T-helper 2 cell treated with Interferon-gamma antibody and Interleukin-4, amounts not matched to agents 100 ng/mL and 5 ng/mL, for 36 hours (primary cell): ENCODE measurements around the gene TNFRSF6B. TPM values are rescaled to one million over a fixed set of nuclear protein-coding genes. Genes with fewer than 3 reads are reported as not detected.

Experiments
- intact Hi-C: fragments of 100-400 bp; cut with micrococcal nuclease; formaldehyde crosslinking; loops from one replicate; pipeline ENCODE4 v1.15.1; 2023
- total RNA-seq: library from RNA; stranded (reverse); gene quantifications from 2 replicates; pipeline ENCODE4 v1.2.3, GENCODE V29; 2022

The TNFRSF6B gene
- total RNA-seq, 1 donor from 2014 or later: not detected

- intact Hi-C loops: loop anchor here (2.0 to 10.0 kb wide), 3 partner anchors 29 to 129 kb away; partner anchors contain the start of genes ABHD16B, ARFRP1 and TPD52L2
Measured at GRCh38 chr20:63735859-63736718, 39.6 kb downstream of the TNFRSF6B start, which contains the start of gene LIME1. LIME1 (plus strand) TSS chr20:63736664; CDS start chr20:63737550, 886 bp downstream.

DNA sequence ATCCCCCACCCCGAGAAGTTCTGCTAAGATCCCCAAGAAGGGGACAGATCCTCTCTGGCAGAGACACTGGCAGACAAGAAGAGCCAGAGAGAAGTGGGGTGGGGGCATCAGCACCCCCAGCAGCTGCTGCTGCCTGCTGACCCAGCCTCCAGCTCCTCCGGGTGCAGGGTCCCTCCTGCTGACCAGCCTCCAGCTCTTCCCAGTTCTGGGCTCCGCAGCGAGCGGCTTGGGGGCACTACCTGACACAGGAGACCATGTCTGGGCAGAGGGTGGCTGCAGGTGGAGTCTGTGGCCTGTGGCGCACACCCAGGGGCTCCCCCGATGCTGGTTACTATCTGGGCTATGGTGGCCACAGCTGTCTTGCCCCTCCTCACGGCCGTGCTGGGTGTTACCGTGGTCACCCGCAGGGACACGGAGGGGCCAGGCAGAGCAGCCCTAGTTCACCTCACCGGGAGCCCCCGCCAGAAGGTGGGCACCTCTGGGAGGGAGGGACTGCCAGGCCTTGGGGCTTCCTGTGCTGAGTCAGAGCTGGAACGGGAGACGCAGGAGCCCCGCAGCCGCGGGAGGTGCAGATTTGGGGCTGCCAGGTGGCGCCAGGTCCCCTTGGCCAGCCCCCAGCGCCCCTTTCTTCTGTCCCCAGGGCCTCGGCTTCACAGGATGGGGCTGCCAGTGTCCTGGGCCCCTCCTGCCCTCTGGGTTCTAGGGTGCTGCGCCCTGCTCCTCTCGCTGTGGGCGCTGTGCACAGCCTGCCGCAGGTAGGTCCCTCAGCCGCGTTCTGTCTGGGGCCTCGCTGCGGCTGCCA lies 40.6 kb downstream of the TNFRSF6B start:
- intact Hi-C loops: loop anchor here (2.0 to 10.0 kb wide), 3 partner anchors 30 to 128 kb away; partner anchors contain the start of genes ABHD16B, ARFRP1 and TPD52L2

GRCh38 chr20:63737695-63737944 lies 41.2 kb downstream of the TNFRSF6B start:
- intact Hi-C loops: loop anchor here (2.0 to 10.0 kb wide), 3 partner anchors 31 to 127 kb away; partner anchors contain the start of genes ABHD16B, ARFRP1 and TPD52L2

GRCh38 chr20:63737945-63738686 lies 41.7 kb downstream of the TNFRSF6B start:
- intact Hi-C loops: loop anchor here (2.0 to 10.0 kb wide), 3 partner anchors 31 to 127 kb away; partner anchors contain the start of genes ABHD16B, ARFRP1 and TPD52L2

GRCh38 chr20:63738687-63739129 lies 42.3 kb downstream of the TNFRSF6B start:
- intact Hi-C loops: loop anchor here (5.0 to 10.0 kb wide), 2 partner anchors 96 to 126 kb away; partner anchors contain the start of genes ABHD16B and TPD52L2

DNA sequence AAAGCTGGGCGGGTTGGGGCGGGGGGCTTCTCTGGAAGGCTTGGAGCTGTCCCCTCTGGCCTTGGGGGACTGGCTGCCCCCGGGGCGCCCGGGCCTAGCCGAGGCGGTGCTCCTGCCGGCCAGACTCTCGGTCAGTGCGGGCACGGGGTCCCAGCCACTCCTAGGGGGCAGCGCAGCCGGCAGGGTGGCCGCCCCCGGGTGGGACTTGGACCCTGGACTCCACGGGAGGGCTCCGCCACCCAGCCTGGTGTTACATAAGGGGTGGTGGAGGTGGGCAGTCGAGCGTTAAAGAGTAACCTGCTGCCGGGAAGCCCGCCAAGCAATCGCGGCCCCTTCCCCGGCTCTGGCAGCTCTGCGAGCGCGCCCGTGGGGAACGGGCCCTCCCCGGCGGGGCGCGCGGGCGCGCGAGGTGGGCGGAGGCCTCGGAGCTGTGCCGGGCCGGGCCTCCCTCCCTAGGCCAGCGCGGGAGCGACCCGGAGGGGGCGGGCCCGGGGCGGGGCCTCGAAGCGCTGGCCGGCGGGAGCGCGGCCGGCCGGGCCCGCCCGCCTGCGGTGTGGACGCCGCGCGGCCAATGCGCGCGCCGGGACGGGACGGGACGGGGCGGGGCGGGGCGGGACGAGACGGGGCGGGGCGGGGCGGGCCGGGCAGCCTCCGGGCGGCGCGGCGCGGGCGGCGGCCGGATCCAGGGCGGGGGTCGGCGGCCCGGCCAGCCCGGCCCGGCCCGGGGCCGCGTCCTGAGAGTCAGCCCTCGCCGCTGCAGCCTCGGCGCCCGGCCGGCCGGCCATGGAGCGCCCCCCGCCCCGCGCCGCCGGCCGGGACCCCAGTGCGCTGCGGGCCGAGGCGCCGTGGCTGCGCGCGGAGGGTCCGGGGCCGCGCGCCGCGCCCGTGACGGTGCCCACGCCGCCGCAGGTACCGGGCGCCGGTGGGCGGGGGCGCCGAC lies 42.9 kb downstream of the TNFRSF6B start, which contains the start of gene SLC2A4RG:
Gene SLC2A4RG, plus strand, starts transcription at position 647 of the 940 bp plus-strand sequence. Its CDS starts 137 bp downstream, at position 784.
- intact Hi-C loops: loop anchor here (5.0 to 10.0 kb wide), 2 partner anchors 97 to 125 kb away; partner anchors contain the start of genes ABHD16B and TPD52L2

GRCh38 chr20:63740070-63740626 lies 43.7 kb downstream of the TNFRSF6B start:
- intact Hi-C loops: no loop called here

- intact Hi-C loops: no loop called here
Measured at GRCh38 chr20:63740627-63741353, 44.3 kb downstream of the TNFRSF6B start.

GRCh38 chr20:63741354-63741675 lies 44.9 kb downstream of the TNFRSF6B start:
- intact Hi-C loops: no loop called here

DNA sequence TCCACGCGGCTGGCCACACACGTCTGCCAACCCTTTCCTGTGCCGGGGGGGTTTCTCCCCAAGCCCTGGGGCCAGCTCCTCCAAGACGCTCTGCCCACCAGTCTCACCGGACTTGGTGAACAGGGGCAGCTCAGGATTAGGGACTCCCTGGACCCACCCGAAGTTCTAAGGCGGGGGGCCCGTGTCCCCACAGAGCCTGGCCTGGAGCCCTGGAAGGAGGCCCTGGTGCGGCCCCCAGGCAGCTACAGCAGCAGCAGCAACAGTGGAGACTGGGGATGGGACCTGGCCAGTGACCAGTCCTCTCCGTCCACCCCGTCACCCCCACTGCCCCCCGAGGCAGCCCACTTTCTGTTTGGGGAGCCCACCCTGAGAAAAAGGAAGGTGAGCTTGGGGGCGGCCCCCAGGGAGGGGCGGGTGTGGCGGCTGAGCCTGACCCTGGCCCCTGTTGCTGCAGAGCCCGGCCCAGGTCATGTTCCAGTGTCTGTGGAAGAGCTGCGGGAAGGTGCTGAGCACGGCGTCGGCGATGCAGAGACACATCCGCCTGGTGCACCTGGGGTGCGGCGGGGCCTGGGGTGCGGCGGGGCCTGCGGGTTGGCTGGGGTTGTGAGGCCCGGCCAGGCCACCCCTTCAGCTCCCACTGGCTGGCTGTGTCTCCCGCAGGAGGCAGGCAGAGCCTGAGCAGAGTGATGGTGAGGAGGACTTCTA lies 45.4 kb downstream of the TNFRSF6B start:
- intact Hi-C loops: no loop called here

DNA sequence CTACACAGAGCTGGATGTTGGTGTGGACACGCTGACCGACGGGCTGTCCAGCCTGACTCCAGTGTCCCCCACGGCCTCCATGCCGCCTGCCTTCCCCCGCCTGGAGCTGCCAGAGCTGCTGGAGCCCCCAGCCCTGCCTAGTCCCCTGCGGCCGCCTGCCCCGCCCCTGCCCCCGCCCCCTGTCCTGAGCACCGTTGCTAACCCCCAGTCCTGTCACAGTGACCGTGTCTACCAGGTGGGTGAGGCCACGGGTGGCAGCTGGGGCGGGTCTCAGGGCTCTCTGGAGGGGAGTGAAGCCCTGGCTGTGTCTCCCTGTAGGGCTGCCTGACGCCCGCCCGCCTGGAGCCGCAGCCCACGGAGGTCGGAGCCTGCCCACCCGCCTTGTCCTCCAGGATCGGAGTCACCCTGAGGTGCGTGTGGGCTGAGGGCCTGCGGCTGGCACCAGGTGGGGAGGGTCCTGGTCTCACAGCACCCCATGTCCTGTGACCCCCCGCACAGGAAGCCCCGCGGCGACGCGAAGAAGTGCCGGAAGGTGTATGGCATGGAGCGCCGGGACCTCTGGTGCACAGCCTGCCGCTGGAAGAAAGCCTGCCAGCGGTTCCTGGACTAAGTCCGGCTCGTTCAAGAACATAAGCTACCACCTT lies 46.1 kb downstream of the TNFRSF6B start:
- intact Hi-C loops: no loop called here

DNA sequence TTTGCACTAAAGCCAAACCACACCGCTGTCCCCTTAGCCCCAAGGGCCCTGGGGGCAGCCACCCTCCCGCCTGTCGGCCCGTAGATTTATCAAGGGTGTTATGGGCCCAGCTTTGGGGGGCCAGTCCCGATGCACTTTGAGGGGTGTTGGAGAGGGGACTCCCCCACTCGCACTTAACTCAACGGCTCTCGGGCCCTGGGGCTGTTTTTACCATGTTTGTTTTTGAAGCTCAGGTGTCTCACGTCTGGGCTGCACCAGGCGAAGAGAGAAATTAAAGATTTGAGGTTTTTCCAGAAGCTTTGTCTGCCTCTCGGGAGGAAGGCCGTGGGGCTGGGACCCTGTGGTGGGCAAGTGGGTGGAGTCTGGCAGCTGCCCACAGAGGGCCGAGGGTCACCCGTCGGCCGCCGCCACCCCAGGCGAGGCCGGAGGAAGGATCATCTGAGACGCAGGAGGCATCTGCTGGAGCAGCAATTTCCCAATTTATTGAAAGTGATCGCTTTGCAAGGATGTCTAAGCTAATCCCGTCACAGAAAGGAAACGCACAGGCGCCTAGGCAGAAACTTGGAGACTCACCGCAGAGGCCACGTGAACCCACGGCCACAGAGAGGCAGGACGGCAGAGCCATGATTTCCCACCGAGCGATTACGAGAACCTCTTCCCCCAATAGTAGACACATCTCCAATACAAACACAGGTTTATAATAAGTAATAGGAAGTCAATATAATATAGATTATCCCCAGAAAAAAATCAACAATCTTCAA lies 46.9 kb downstream of the TNFRSF6B start:
- intact Hi-C loops: no loop called here

GRCh38 chr20:63744158-63744557 lies 47.7 kb downstream of the TNFRSF6B start:
- intact Hi-C loops: no loop called here

DNA sequence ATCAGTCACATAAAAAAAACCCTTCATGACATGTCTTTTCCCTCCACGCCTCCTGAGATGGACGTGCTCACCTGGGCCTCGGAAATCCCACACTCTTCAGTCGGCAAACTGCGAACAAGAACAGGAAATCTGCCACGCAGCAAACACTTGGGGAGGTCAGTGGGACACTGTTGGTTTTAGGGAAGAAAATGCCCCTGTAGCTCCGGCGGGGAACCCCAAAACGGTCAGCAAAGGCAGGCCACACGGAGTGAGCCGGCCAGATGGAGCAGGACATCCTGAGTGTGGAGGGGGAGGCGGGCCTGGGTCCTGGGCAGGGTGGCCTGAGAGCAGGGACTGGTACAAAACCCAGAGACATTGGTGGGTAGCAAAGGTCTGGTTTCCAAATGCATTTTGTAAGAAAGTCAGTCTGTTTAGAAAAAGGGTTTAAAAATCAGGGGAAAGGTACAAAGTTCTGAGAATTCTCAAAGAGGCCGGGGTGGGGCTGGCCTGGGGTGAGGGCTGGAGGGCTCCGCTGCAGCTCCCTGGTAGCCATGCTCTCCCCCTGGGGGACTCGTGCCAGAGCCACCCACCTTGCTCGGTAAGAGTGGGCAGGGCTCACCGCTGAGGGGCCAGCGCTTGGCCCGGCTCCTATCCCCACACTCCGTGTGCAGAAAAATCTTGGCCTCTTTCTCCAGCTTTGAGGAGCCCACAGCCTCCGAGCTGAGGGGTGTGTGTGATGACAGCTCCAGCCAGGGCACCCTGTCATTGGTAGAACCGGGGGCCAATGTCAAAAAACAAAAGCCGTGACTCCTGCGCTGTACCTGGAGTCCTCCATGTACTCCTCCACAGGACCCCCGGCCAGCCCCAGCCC lies 48.3 kb downstream of the TNFRSF6B start:
- intact Hi-C loops: no loop called here

- intact Hi-C loops: no loop called here
Measured at GRCh38 chr20:63745424-63745805, 49.0 kb downstream of the TNFRSF6B start.
